Measurements from ENCODE around the gene GPC5. TPM values are rescaled to one million over a fixed set of nuclear protein-coding genes. Genes with fewer than 3 reads are reported as not detected.

GPC5 gene
- total and polyA plus RNA-seq, 9 of the 15 experiments (the other 6 are each of a cell fraction or from before 2014, with no cell fraction given) = 0.18 to 0.27 TPM; not detected in 7

GRCh38 chr13:91357613-91358386 lies 40.6 kb upstream of the GPC5 start:
- 48% methylated on average over 7 of the region's 7 CpGs for WGBS (ENCODE audit: insufficient coverage, low coverage, missing lambda C conversion rate)
- FAIRE-seq = no peak
- ChIA-PET CTCF (ENCODE audit: low intra/inter-chr PET ratio) (no interaction called here), POLR2A (interaction anchor here (0.6 to 6.5 kb wide), 31 partner anchors 7 to 433 kb away, joined by 3 to 99 read pairs (median 5); partner anchors contain the start of gene MIR17HG)
- H2AFZ ChIP-seq (ENCODE audit: low read depth, low read length) = no peak overlapping the region
- no TSS peak for BruUV-seq (replicated peaks)
- no peak for TF ChIP-seq ATF3 (IDR thresholded peaks at IDR 0.05)
- TF ChIP-seq ATF3 (CRISPR knock-in tag; conservative IDR thresholded peaks at IDR 0.05) = 0 out of 2 replicates have a peak, but pooled peaks have one; percentile 57
- no peak for TF ChIP-seq MYNN (IDR thresholded peaks at IDR 0.05)
- no peak for TF ChIP-seq MYNN (CRISPR knock-in tag; IDR thresholded peaks at IDR 0.05)
- peaks cover 25% of the 10 kb centered on the region for H3K79me2 ChIP-seq (ENCODE audit: control insufficient read depth, insufficient read depth, low read length)
- no peaks in the 10 kb centered on the region for H3K9me3 ChIP-seq (replicated peaks; ENCODE audit: control insufficient read depth, insufficient read depth, low read depth, low read length)
- H3K27me3 ChIP-seq (ENCODE audit: control insufficient read depth in 2 of 2, insufficient read depth in 2 of 2, low read length in 2 of 2) = no peaks in the 10 kb centered on the region
- intact Hi-C loops (cut with micrococcal nuclease) (no loop called here), in situ Hi-C loops (cut with MboI) (no loop called here)
- peak; percentile 17 for ATAC-seq
- H3K4me2 ChIP-seq (ENCODE audit: insufficient read depth, low read length) = no peak overlapping the region
- peaks cover 57% of the 10 kb centered on the region for H3K36me3 ChIP-seq (ENCODE audit: control insufficient read depth, insufficient read depth, low read length)
- H3K4me3 ChIP-seq = no peak overlapping the region
- DNase-seq (ENCODE audit: extremely low read depth in 1 of 4, low spot score in 3 of 4) = peak in 1 of 4 experiments; percentile 68
- peaks cover 9% of the 10 kb centered on the region for H3K9me1 ChIP-seq (ENCODE audit: control insufficient read depth, insufficient read depth, low read length)
- peaks cover 55% of the 10 kb centered on the region for H4K20me1 ChIP-seq (replicated peaks; ENCODE audit: control insufficient read depth, insufficient read depth, low read length)
- no peak overlapping the region for H3K9ac ChIP-seq (ENCODE audit: insufficient read depth in 1 of 2, low read depth in 2 of 2, low read length in 2 of 2)
- H3K27ac ChIP-seq (ENCODE audit: extremely low read depth, low read depth, low read length) = peak overlapping the region; percentile 1; the same call in 2 of the 3 replicates
- H3K4me1 ChIP-seq (replicated peaks in 1 of 2; ENCODE audit: control insufficient read depth in 2 of 2, insufficient read depth in 2 of 2, low read length in 2 of 2) = peaks cover 0 to 7% of the 10 kb centered on the region in 2 experiments; a peak in 3 of 5 replicates
